NCI-H2029 treated with DMSO at 0.1 percent for 48 hours (cell line): ENCODE measurements around the gene CERT1.
"Not testable (repeated sequence)": the region's sequence is repeated elsewhere in the genome, so short reads cannot be mapped to it uniquely, and the experiment has no call there.

Experiments used
- DNase-seq: peaks from one replicate; lab custom pipeline; 2025; lab: John Stamatoyannopoulos, UW

Gene CERT1

DNA sequence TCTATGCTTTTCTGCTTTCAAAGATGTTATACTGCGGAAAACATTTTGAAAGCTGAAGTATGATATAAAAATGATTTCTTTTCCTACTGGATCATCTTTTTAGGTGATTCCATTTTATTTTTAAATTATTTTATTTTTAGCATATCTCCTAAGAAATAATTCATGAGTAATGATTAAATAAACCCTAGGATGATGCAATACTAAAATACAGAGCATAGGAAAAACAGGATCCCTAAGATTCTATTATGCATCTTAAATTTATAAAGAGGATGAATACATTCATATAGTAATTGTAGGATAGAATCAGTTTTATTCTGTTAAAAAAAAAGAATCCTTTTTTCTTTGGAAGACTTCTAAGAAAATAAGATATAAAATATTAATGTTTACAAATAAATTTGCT is 11.1 kb upstream of the CERT1 start:
- no peak for DNase-seq

DNA sequence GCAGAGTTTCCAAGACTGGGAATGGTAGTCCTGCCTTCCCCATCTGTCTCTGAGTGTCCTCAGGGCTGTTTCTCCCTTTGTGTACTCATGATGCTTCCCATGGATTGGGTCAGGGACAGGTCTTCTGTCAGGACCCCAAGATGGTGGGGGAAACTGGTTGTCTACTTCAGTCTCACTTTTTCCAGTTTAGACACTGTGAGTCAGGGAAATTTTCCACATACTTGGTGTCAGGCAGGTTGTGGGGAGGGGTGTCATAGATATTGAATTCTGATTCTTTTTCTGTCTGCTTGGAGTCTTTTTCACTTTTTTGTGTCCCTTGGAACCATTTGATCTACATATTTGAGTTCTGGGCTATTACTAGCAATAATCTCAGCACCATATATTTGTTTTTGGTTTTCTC is 10.6 kb upstream of the CERT1 start:
- no peak for DNase-seq

DNA sequence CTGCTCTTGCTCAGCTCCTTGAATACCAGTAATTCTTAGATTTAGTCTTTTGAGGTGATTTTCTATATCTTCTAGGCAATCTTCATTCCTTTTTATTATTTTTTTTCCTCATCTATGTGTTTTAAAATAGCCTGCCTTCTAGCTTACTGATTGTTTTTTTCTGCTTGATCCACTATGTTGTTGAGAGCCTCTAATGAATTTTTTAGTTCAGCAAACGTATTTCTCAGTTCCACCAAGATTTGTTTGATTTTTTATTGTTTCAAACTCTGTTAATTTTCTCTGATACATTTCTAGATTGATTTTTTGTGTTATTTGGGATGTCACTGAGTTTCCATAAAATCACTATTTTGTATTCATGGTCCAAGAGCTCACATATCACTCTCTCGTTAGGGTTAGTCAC is 9.8 kb upstream of the CERT1 start:
- no peak for DNase-seq

DNA sequence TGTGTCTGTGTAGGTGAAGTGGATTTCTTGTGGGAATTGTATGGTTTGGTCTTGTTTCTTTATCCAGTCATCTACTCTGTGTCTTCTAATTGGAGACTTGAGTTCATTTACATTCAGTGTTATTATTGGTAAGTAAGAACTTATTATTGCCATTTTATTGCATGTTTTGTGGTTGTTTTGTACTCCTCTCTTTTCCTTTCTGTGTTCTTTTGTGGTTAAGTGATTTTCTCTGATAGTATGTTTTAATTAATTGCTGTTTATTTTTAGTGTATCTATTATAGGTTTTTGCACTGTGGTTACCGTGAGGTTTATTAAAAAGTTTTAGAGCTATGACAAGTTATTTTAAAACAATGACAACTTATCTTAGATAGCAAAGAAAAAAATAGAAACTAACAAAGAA is 8.3 kb upstream of the CERT1 start:
- DNase-seq: no peak

DNA sequence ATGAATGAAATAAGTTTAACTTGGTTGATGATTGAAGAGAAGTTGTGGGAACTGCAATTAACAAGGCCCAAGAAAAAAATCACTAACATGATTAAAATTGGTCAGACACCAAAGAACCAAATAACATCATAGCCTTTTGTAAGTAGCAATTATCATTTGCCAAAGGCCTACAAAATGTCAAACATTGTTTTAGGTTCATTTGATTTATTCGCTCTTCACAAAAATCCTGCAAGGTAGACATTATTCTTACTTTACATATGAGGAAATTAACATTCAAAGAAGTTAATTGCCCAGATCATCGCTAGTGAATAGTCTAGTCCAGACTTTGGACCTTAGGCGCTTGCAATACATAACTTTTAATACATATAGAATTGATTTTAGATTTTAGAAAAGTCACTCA is 2.9 kb upstream of the CERT1 start:
- DNase-seq: no peak

DNA sequence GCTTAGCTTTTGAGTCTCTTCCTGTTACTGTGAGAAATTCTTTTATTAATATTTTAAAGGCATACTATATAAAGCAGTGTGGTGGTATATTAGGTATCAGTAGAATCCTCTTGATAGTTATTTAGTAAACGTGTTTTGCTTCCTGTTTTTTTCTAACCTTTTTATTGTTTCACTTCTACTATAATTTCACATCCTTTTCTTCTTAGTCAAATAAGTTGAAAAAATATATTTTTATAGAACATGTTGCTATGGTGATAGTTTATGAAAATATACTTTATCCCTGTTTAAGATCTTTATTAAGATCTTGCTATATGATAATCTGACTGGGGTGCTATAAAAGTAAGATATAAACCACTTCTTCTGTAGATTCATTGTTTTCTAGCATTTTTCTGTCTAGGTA is 2.4 kb upstream of the CERT1 start:
- no peak for DNase-seq

DNA sequence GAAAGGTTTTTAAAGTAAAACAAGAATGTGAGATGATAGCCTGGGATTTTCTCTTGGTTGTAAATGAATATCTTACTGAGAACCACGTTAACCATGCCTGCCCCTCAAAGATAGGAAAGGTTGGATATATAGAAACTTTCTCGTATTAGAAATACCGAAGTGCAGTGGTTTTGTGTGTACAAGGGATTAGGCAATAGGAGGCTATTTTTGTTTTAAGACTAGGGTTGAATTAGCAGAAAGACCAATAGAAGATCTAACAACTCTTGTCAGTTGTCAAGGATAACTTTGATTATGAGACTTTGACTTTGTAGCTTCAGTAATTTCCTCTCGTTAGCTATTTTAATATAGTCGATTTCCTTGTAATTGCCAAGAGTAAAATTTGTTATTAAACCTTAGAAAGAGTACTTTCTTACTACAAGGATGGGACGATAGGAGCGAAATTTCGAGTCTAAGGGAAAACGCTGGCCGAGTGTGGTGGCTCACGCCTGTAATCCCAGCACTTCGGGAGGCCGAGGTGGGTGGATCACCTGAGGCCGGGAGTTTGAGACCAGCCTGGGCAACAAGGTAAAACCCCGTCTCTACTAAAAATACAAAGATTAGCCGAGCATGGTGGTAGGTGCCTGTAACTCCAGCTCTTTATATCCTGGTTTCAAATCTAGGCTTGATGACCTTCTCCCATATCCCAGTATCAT is 1.1 kb upstream of the CERT1 start:
- DNase-seq: peak; percentile 6

DNA sequence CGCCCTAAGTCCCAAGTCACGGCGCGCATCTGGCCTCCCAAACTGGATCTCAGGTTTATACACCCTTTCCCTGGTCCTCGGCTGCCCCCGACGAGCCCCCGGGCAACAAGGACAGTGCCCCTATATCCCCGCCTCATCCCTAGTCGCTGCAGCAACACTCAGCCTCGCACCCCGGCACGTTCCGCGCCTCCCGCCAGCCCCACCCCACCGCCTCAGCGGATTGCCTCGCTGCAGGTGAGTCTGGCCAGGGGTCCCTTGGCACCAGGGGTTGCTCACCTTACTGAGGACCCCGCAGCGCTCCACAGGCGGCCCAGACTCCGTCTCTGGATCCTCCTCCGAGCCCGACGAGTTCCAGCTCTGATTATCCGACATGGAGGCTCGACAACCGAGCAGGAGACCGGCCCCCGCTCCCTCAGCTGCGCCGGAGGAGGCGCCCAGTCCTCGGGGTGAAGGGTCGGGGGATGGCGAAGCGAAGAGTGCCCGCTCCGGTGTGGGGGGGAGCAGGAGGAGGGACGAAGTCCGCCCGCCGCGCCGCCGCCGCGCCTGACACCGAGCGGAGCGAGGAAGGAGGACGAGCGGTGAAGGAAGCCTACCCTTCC is 494 bp downstream of the CERT1 start:
- DNase-seq: no peak

DNA sequence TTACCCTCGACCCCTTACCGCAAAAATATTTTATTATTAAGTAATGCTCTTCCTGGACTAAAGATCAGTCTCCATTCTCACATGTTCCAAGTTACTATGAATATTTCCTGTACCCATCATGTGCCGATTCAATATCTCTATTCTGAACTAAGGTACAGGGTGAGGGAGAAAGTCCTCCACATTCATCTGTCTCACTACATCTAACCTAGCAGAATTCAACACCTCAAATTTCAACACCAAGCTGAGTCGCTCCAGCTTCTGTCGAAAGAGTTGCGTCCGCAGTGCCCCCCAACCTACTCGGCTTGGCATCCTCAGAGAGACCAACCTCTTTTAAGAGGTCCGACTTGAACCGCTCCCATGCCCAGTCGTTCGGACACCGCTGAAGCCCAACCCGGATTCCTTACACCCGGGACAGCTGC is 1.0 kb downstream of the CERT1 start:
- no peak for DNase-seq

DNA sequence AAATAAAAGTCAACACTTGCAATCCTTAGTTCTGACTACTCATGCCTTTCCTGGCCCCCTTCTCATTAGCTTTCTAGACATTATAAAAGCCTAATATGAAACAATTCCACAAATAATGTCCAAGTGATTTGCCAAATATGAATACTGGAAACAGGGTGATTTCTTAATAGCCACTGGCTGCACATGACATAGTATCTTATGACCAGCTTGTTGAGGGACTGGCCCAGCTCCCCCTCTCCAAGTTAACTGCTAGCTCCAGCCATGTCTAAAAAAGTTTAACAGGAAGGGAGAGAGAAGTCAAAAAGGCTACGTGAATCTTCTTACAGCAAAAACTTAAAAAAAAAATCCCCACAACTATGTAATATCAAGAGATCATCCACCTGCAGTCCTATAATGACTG is 1.5 kb downstream of the CERT1 start:
- no peak for DNase-seq

DNA sequence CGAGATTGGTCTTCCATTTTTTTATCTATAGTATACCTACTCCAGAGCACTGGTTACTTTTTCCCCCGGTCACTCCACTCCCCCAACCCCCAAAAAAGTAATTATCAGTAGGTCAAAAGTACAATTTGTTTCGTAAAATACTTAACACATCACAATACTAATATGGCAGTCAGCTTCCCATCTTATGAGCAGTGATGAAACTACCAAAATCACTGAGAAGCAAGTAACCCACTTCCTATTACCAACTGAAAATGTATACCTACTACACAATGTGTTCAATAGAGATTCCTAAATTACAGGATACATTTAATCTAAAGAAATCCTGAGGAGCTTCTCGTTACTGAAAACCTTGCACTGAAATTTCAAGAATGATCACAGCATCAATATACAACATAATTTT is 1.9 kb downstream of the CERT1 start:
- no peak for DNase-seq

DNA sequence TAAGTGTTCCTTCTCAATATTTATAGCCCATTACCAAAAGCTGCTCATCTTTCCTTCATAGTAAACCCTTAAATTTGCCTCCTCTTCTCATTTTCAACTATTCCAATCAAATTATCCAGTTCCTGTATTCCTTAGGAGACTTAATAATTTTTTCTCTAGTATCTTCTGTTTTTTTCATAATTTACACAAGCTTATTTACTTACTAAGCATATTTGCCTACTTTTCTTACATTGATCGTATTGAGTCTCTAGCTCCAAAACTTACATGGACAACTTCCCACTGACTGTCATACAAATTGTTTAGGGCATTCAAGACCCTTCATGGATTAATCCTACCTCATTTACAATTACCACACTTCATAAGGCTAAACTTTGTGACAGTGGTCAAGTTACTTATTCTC is 3.6 kb downstream of the CERT1 start:
- DNase-seq: no peak

DNA sequence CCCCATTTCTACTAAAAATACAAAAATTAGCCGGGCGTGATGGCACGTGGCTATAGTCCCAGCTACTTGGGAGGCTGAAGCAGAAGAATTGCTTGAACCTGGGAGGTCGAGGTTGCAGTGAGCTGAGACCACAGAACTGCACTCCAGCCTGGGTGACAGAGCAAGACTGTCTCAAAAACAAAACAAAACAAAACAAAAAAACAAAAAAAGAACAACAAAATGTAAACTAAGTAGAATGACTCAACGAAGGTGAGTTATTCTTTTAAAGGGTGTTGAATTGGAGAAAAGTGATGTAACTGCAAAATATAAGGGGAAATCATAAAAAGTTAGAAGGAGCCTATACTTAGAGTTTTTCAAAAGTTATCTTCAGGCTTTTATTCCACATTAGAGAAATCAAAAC is 6.3 kb downstream of the CERT1 start:
- DNase-seq: not testable (repeated sequence)

DNA sequence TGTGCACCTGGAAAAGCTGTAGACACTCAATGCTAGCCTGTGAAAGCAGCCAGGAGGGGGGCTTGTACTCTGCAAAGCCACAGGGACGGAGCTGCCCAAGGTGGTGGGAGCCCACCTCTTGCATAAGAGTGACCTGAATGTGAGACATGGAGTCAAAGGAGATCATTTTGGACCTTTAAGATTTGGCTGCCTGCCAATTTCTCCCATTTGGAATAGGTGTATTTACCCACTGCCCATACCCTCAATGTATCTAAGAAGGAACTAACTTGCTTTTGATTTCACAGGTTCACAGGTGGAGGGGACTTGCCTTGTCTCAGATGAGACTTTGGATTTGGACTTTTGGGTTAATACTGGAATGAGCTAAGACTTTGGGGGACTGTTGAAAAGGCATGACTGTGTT is 12.6 kb downstream of the CERT1 start:
- not testable (repeated sequence) for DNase-seq

DNA sequence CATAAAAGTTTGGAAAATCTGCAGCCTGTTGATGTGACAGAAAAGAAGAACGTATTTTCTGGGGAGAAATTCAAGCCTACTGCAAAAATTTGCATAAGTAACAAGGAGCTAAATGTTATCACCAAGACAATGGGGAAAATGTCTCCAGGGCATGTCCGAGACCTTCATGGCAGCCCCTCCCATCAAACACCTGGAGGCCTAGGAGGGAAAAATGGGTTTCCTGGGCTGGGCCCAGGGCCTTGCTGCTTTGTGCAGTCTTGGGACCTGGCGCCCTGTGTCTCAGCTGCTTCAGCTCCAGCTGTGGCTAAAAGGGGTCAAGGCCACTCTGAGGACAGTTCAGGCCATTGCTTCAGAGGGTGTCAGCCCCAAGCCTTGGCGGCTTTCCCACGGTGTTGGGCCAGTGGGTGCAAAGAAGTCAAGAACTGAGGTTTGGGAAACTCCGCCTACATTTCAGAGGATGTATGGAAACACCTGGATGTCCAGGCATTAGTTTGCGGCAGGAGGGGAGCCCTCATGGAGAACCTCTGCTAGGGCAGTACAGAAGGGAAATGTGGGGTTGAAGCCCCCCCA is 13.1 kb downstream of the CERT1 start:
- DNase-seq: no peak

DNA sequence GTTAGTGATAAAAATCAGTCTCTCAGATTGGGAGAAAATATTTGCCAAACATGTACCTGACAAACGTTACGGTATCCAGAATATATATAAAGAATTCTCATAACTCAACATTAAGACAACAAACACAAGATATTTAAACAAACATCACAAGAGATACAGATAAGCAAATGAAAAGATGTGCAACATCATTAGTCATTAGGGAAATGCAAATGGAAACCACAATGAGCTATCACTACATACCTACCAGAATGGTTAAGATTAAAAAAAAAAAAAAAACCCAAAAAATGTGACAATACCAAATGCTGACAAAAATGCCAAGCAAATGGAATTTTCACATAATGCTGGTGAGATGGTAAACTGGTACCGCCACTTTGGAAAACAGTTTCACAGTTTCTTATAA is 15.4 kb downstream of the CERT1 start:
- DNase-seq: no peak

DNA sequence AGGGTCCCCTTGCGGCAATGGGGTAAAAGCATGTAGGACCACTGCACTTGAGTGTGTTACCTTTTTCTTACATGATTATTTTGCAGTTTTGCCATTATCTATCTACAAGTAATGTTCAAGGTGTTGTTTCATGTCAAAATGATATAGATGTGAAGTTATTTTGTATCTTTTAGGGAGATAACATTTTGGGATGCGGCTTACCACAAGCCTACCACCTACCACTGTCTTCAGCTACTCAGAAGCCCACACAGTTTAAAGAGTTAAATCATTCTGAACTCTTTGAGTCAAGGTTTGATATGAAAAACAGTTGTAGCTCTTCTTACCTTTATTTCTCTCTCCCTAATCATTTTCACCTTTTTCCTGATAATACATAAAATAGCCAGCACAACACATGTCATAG is 19.8 kb downstream of the CERT1 start:
- DNase-seq: no peak

DNA sequence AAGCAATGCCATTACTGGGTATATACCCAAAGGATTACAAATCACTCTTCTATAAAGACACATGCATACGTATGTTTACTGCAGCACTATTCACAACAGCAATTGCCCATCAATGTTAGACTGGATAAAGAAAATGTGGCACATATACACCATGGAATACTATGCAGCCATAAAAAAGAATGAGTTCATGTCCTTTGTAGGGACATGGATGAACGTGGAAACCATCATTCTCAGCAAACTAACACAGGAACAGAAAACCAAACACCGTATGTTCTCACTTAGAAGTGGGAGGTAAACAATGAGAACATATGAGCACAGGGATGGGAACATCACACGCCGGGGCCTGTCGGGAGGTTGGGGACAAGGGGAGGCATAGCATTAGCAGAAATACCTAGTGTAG is 21.6 kb downstream of the CERT1 start:
- DNase-seq: not testable (repeated sequence)

DNA sequence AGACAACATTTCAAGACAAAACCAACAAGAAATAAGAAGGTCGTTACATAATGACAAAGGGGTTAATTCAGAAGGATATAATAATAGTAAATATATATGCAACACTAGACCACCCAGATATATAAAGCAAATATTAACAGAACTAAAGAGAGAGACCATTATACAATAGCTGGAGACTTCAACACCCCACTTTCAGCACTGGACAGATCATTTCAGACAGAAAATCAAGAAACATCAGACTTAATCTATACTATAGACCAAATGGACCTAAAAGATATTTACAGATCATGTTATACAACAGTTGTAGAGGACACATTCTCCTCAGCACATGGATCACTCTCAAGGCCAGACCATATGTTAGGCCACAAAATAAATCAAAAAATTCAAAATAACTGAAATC is 26.8 kb downstream of the CERT1 start:
- no peak for DNase-seq

DNA sequence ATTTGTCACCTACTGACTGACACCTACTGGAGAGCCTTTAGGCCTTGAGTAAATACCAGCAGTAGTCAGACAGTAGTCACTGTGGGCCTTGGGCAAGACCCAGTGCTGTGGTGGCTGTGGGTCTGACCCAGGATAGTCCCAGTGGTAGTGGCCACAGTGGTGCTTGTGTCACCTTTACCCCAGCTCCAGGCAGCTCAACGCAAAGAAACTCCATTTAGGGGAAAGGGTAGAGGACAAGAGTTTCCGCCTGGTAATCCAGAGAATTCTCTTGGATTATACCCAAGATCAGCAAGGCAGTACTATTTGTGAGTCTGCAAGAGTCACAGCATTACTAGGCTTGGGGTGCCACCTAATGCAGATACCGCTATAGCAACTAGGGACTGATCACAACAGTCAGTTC is 28.9 kb downstream of the CERT1 start:
- no peak for DNase-seq

DNA sequence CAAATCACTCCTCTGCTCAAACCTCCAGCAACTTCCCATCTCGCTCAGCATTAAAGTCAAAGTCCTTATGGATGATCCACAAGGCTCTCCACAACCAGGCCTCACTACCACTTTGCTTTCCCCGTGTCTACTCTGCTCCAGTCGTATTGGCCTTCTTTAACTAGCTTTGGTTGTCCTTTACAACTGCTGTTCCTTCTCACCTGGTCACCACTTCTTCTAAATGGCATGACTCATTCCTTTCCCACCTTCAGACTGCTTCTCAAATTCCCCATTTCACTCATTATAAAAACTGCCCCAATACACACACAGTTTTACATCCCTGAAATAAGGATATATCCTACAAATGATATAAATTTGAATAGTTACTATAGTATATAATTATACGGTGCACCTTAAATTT is 30.4 kb downstream of the CERT1 start:
- DNase-seq: no peak

DNA sequence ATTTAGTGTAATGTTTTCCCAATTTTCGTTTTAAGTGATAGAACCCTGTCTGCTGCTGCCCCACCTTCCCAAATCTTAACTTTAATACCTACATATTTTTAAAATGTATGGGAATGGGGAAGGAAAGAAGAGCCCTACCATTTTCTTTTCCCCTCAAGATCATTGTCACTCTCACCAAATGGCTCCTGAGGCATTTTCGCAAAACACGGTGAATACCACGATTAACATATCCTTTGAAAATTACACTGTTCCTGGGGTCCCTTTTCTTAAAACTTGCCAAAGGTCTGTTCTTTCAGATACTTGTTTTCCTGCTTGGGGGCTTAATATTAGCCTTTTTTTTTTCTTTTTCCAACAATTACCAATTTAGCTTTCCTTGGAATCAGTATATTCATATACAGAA is 36.1 kb downstream of the CERT1 start:
- DNase-seq: no peak

DNA sequence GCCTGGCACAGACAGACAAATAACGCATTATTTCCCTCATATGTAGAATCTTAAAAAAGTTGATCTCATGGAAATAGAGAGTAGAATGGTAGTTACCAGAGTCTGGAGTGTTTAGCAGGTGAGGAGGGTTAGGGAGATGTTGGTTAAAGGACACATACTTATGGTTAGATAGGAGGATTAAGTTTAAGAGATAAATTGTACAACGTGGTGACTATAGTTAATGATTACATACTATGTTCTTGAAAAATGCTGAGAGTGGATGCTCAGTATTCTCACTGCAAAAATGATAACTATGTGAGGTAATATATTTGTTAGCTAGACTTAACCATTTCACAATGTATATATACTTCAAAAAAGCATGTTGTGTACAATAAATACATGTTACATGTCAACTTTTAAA is 38.0 kb downstream of the CERT1 start:
- no peak for DNase-seq

DNA sequence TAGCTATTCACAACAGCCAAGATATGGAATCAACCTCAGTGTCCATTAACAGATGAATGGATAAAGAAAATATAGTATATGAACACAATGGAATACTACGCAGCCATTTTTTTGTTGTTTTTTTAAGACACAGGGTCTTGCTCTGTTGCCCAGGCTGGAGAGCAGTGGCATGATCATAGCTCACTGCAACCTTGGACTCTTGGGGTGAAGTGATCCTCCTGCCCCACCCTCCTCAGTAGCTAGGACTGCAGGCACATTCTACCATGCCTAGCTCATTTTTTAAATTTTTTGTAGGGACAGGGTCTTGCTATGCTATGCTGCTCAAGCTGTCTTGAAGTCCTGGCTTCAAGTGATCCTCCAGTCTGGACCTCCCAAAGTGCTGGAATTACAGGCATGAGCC is 38.5 kb downstream of the CERT1 start:
- DNase-seq: no peak
